HCT116 (cell line): ENCODE measurements around the gene TNFRSF25. TPM values are rescaled to one million over a fixed set of nuclear protein-coding genes. Genes with fewer than 3 reads are reported as not detected.
"Not testable (repeated sequence)": the region's sequence is repeated elsewhere in the genome, so short reads cannot be mapped to it uniquely, and the experiment has no call there.

Experiments
- ATAC-seq: fragments of 200-7000 bp; cut with Tn5 transposase; 2 replicates; pipeline ENCODE4 v1.9.1; 2020; ENCODE audit warnings: mild to moderate bottlenecking, moderate library complexity
- BruUV-seq: library from RNA; stranded (reverse); fragments of 400-500 nt; replicated peaks from 2 replicates; lab custom pipeline; 2021; lab: Mats Ljungman, UMichigan
- CTCF ChIA-PET: fragments of 300-600 bp; sonication (Branson Sonifier 250); formaldehyde crosslinking; loops from one replicate; lab custom pipeline; 2021; ENCODE audit warnings: antibody characterized with exemption; lab: Charles Lee
- POLR2A ChIA-PET: fragments of 300-600, 350-600 bp; sonication (Branson Sonifier 250); formaldehyde crosslinking; loops from one replicate; lab custom pipeline; 2021; ENCODE audit warnings: antibody characterized with exemption; lab: Charles Lee
- RAD21 ChIA-PET, 2 experiments: fragments of 300-600 bp; sonication (Branson Sonifier 250); formaldehyde crosslinking; loops; one replicate each; lab custom pipeline; 2023; ENCODE audit warnings: low total read pairs in 2 of 2; ENCODE audit not compliant: uncharacterized antibody in 2 of 2, unreplicated experiment in 2 of 2, low non-redundant PET in 1 of 2; lab: Charles Lee
- DNase-seq: peaks from one replicate; pipeline ENCODE4 v3.0.0-alpha.2; 2010; ENCODE audit warnings: low read depth, low spot score
- H2AFZ ChIP-seq: fragments of 200-600 bp; shearing (Covaris generic), sonication (generic); 2 replicates; pipeline ENCODE4 v1.6.1; 2017; ENCODE audit warnings: low read depth, mixed run types, mixed read lengths, antibody characterized with exemption, low read length; ENCODE audit not compliant: poor library complexity, severe bottlenecking
- H3K27ac ChIP-seq: 2 replicates; pipeline ENCODE4 v1.5.1; 2012; ENCODE audit warnings: low read depth, low read length
- H3K27me3 ChIP-seq: fragments of 200-600 bp; sonication (generic); 2 replicates; pipeline ENCODE4 v1.6.1; 2016; ENCODE audit warnings: mixed run types, low read length, mixed read lengths; ENCODE audit not compliant: insufficient read depth
- H3K36me3 ChIP-seq, 2 experiments: fragments of 200-500 bp in 1 of 2; fragments of 200-600 bp in 1 of 2; sonication (Bioruptor generic) in 1 of 2; sonication (generic) in 1 of 2; 2 replicates each; pipeline versions ENCODE4 v1.5.1 to v1.6.1; 2014 to 2016; ENCODE audit warnings: low read length in 2 of 2, inconsistent platforms in 1 of 2, mixed read lengths in 1 of 2, mixed run types in 1 of 2; ENCODE audit not compliant: insufficient read depth in 2 of 2, control insufficient read depth in 1 of 2
- H3K4me1 ChIP-seq, 2 experiments: fragments of 200-600 bp in 1 of 2; sonication (generic) in 1 of 2; 2 replicates each; pipeline versions ENCODE4 v1.5.1 to v1.6.1; 2012 to 2017; ENCODE audit warnings: low read length in 2 of 2, inconsistent platforms in 1 of 2, mild to moderate bottlenecking in 1 of 2, mixed read lengths in 1 of 2, mixed run types in 1 of 2, moderate library complexity in 1 of 2; ENCODE audit not compliant: insufficient read depth in 2 of 2, control insufficient read depth in 1 of 2
- H3K4me2 ChIP-seq: fragments of 200-600 bp; sonication (generic); 2 replicates; pipeline ENCODE4 v1.6.1; 2017; ENCODE audit warnings: mixed run types, low read length, mixed read lengths
- H3K4me3 ChIP-seq, 2 experiments: fragments of 200-600 bp in 1 of 2; sonication (generic) in 1 of 2; replicated peaks in 1 of 2; 2 replicates each; pipeline ENCODE4 v1.5.1; 2011 to 2016; ENCODE audit warnings: low read length in 2 of 2, control low read depth in 1 of 2, low read depth in 1 of 2, mild to moderate bottlenecking in 1 of 2, mixed read lengths in 1 of 2, mixed run types in 1 of 2
- H3K79me2 ChIP-seq: fragments of 200-600 bp; sonication (generic); 2 replicates; pipeline ENCODE4 v1.6.1; 2017; ENCODE audit warnings: mild to moderate bottlenecking, mixed run types, low read length, moderate library complexity, mixed read lengths; ENCODE audit not compliant: insufficient read depth
- H3K9ac ChIP-seq: fragments of 200-600 bp; sonication (generic); 2 replicates; pipeline ENCODE4 v1.6.1; 2016; ENCODE audit warnings: low read length, mixed read lengths
- H3K9me2 ChIP-seq: fragments of 200-600 bp; sonication (generic), shearing (Covaris generic); 2 replicates; pipeline ENCODE4 v1.6.1; 2017; ENCODE audit warnings: mixed run types, mild to moderate bottlenecking, moderate library complexity; ENCODE audit not compliant: insufficient read depth
- H3K9me3 ChIP-seq, 2 experiments: fragments of 200-500 bp in 1 of 2; fragments of 200-600 bp in 1 of 2; sonication (Bioruptor generic) in 1 of 2; sonication (generic) in 1 of 2; 2 replicates each; pipeline ENCODE4 v1.6.1; 2014 to 2017; ENCODE audit warnings: low read length in 2 of 2, mixed read lengths in 2 of 2, inconsistent platforms in 1 of 2, low read depth in 1 of 2, mild to moderate bottlenecking in 1 of 2, mixed run types in 1 of 2, moderate library complexity in 1 of 2; ENCODE audit not compliant: control insufficient read depth in 1 of 2, insufficient read depth in 1 of 2
- H4K20me1 ChIP-seq: fragments of 200-600 bp; sonication (generic), shearing (Covaris generic); 2 replicates; pipeline ENCODE4 v1.6.1; 2017; ENCODE audit warnings: mixed run types, mild to moderate bottlenecking, moderate library complexity; ENCODE audit not compliant: insufficient read depth
- CEBPB ChIP-seq: IDR thresholded peaks from 2 replicates; pipeline ENCODE4 v1.6.1; 2012; ENCODE audit warnings: low read depth
- CTCF ChIP-seq, 3 experiments: fragments of 200-600 bp in 1 of 3; sonication (generic) in 1 of 3; IDR thresholded peaks in 2 of 3; conservative IDR thresholded peaks in 1 of 3; 2 replicates each; pipeline ENCODE4 v1.5.1; 2012 to 2017; ENCODE audit warnings: low read depth in 2 of 3, low read length in 2 of 3, antibody characterized with exemption in 1 of 3, borderline replicate concordance in 1 of 3, control low read depth in 1 of 3, mild to moderate bottlenecking in 1 of 3, mixed read lengths in 1 of 3, mixed run types in 1 of 3, moderate library complexity in 1 of 3; ENCODE audit not compliant: insufficient read depth in 1 of 3
- intact Hi-C: fragments of 100-400 bp; cut with micrococcal nuclease; formaldehyde crosslinking; loops from 2 replicates; pipeline ENCODE4 v1.10.0; 2022
- total RNA-seq: library from RNA; stranded (reverse); gene quantifications from one replicate; pipeline ENCODE4 v1.2.1, GENCODE V29; 2021; ENCODE audit not compliant: unreplicated experiment

The TNFRSF25 gene
- total RNA-seq, 1 experiment from 2014 or later: 27.5 TPM

- TF ChIP-seq CEBPB (no peak), CTCF (IDR thresholded peaks at IDR 0.05 in 2 of 3, conservative IDR thresholded peaks at IDR 0.05 in 1 of 3; ENCODE audit: borderline replicate concordance in 1 of 3, insufficient read depth in 1 of 3, low read depth in 2 of 3, low read length in 2 of 3) (no peak)
- TF ChIP-seq, all 23 proteins: peak for 0
Measured at GRCh38 chr1:6454856-6455751, 10.9 kb downstream of the TNFRSF25 start (continued).

DNA sequence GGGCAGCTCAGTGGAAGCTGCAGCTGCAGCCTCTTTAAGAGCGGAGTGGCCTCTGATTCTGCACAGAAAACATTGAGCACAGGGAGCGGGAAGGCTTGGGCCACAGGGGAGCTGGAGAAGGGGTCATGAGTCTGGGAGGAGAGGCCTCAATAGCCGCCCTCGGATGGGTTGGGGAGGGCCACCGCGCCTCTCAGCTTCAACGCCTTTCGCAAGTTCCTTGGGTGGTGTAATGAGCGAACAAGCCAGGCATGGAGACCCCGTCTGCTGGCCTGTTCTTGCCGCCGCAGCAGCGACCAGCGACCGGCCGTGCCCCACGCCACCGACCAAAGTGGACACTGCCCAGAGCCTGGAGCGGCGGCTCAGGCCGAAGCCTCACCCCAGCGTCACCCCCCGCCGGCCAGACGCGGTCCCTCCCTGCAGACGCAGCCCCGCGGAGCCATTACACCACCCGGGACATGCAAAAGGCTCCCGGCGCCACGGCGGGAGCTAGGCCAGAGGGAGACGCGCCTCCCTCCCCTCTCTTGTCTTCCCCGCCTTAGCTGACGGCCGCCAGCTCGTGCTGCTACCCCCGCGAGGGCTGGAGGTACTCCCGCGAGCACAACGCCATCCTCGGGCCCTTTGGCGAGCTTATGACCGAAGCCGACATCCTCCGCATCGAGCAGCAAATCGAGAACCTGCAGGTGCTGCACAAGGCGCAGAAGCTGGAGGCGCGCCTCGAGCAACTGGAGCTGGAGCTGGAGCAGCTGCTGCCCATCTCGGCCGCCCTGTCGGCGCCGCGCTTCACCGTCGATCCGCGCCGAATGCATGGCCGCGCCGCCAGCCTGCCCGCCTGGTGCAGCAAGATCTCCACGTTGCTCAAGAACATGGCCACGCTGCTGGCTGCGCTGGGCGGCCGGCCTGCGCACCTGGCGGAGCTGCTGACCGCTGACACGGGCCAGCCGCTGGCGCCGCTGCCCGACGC, 11.8 kb downstream of the TNFRSF25 start:
- H3K79me2 ChIP-seq, DNase-seq, H3K4me3 ChIP-seq, H4K20me1 ChIP-seq, H3K27me3 ChIP-seq, RAD21 ChIA-PET, ATAC-seq, intact Hi-C loops, BruUV-seq, H3K36me3 ChIP-seq, POLR2A ChIA-PET, H3K9ac ChIP-seq, H3K9me2 ChIP-seq, CTCF ChIA-PET, H3K4me2 ChIP-seq, H2AFZ ChIP-seq, H3K27ac ChIP-seq, H3K9me3 ChIP-seq: not testable (repeated sequence)
- peaks cover 8 to 20% of the 10 kb centered on the region in 2 experiments; a peak in 3 of 4 replicates for H3K4me1 ChIP-seq
